PC-3 (cell line): ENCODE data around the gene CDCA8. TPM values are rescaled to one million over a fixed set of nuclear protein-coding genes. Genes with fewer than 3 reads are reported as not detected.

ENCODE experiments used
- ATAC-seq: fragments of 200-7000 bp; cut with Tn5 transposase; 2 replicates; pipeline ENCODE4 v1.9.1; 2020; ENCODE audit warnings: mild to moderate bottlenecking, moderate library complexity
- BruUV-seq: library from RNA; stranded (reverse); fragments of 400-500 nt; replicated peaks from 2 replicates; lab custom pipeline; 2021; lab: Mats Ljungman, UMichigan
- CTCF ChIA-PET: fragments of 300-600 bp; sonication (Branson Sonifier 250); formaldehyde crosslinking; loops from one replicate; lab custom pipeline; 2022; ENCODE audit warnings: antibody characterized with exemption; lab: Charles Lee
- POLR2A ChIA-PET: fragments of 300-600 bp; sonication (Branson Sonifier 250); formaldehyde crosslinking; loops from one replicate; lab custom pipeline; 2022; ENCODE audit warnings: antibody characterized with exemption; ENCODE audit not compliant: unreplicated experiment; lab: Charles Lee
- DNase-seq: peaks from one replicate; pipeline ENCODE4 v3.0.0-alpha.2; 2015
- H2AFZ ChIP-seq: fragments of 300-600 bp; sonication (generic); 2 replicates; pipeline ENCODE4 v1.6.0; 2016; ENCODE audit warnings: antibody characterized with exemption, low read length
- H3F3A ChIP-seq: fragments of 300-600 bp; sonication (generic); one replicate; pipeline ENCODE4 v1.6.0; 2017; ENCODE audit warnings: antibody characterized with exemption, low read length, control low read depth, mild to moderate bottlenecking; ENCODE audit not compliant: unreplicated experiment
- H3K27ac ChIP-seq: fragments of 300-600 bp; sonication (generic); 2 replicates; pipeline ENCODE4 v1.5.1; 2016; ENCODE audit warnings: mild to moderate bottlenecking, low read length
- H3K27me3 ChIP-seq: fragments of 300-600 bp; sonication (generic); 2 replicates; pipeline ENCODE4 v1.6.1; 2016; ENCODE audit warnings: low read length, mixed read lengths
- H3K36me3 ChIP-seq: fragments of 300-600 bp; sonication (generic); 2 replicates; pipeline ENCODE4 v1.6.1; 2016; ENCODE audit warnings: low read depth, mixed run types, low read length, mixed read lengths
- H3K4me1 ChIP-seq: fragments of 300-600 bp; sonication (generic); 2 replicates; pipeline ENCODE4 v1.5.1; 2016; ENCODE audit warnings: low read length; ENCODE audit not compliant: insufficient read depth
- H3K4me2 ChIP-seq: fragments of 300-600 bp; sonication (generic); 2 replicates; pipeline ENCODE4 v1.6.0; 2016; ENCODE audit warnings: low read length
- H3K4me3 ChIP-seq: fragments of 300-600 bp; sonication (generic); 2 replicates; pipeline ENCODE4 v1.5.1; 2016; ENCODE audit warnings: mild to moderate bottlenecking, low read length, mixed read lengths
- H3K79me2 ChIP-seq: fragments of 300-600 bp; sonication (generic); 2 replicates; pipeline ENCODE4 v1.6.1; 2017; ENCODE audit warnings: low read length, mixed read lengths
- H3K9ac ChIP-seq: fragments of 300-600 bp; sonication (generic); 2 replicates; pipeline ENCODE4 v1.6.0; 2016; ENCODE audit warnings: mild to moderate bottlenecking, low read length
- H3K9me2 ChIP-seq: fragments of 300-600 bp; sonication (generic); replicated peaks from 2 replicates; pipeline ENCODE4 v1.6.1; 2016; ENCODE audit warnings: mixed run types, low read length, mixed read lengths
- H3K9me3 ChIP-seq: fragments of 300-600 bp; sonication (generic); 2 replicates; pipeline ENCODE4 v1.6.1; 2016; ENCODE audit warnings: low read length, mixed read lengths
- H4K20me1 ChIP-seq: fragments of 300-600 bp; sonication (generic); 2 replicates; pipeline ENCODE4 v1.6.1; 2016; ENCODE audit warnings: low read length, mixed read lengths
- CTCF ChIP-seq: fragments of 300-600 bp; sonication (generic); conservative IDR thresholded peaks from 2 replicates; pipeline ENCODE4 v1.5.1; 2017; ENCODE audit warnings: antibody characterized with exemption, low read depth, mild to moderate bottlenecking, low read length
- EZH2 ChIP-seq: fragments of 300-600 bp; sonication (generic); IDR thresholded peaks from one replicate; pipeline ENCODE4 v1.6.1; 2017; ENCODE audit warnings: antibody characterized with exemption, mild to moderate bottlenecking, low read length; ENCODE audit not compliant: unreplicated experiment
- EZH2phosphoT487 ChIP-seq: fragments of 300-600 bp; sonication (generic); IDR thresholded peaks from 2 replicates; pipeline ENCODE4 v1.6.1; 2018; ENCODE audit warnings: mild to moderate bottlenecking, antibody characterized with exemption, low read length, borderline replicate concordance
- intact Hi-C: fragments of 100-400 bp; cut with micrococcal nuclease; formaldehyde crosslinking; loops from 2 replicates; pipeline ENCODE4 v1.9.0; 2023
- total RNA-seq: library from RNA; depleted of rRNA; stranded (reverse); fragments of >200 nt; gene quantifications from 2 replicates; pipeline ENCODE4 v1.2.3, GENCODE V29; 2014; rRNA removed

CDCA8 gene
- total RNA-seq, 1 experiment from 2014 or later: 31.8 TPM

- Histone ChIP-seq H3K9me2 (no peaks in the 10 kb centered on the region), H3K9ac (no peak overlapping the region), H4K20me1 (no peaks in the 10 kb centered on the region), H3K27ac (no peak overlapping the region), H3F3A (no peaks in the 10 kb centered on the region), H3K4me2 (no peak overlapping the region), H2AFZ (no peak overlapping the region), H3K27me3 (no peaks in the 10 kb centered on the region), H3K36me3 (no peaks in the 10 kb centered on the region), H3K79me2 (no peaks in the 10 kb centered on the region), H3K4me3 (no peak overlapping the region), H3K9me3 (no peaks in the 10 kb centered on the region), H3K4me1 (peaks cover 5% of the 10 kb centered on the region; the same call in 1 of the 2 replicates)
- DNase-seq (peak; percentile 61), ATAC-seq (peak; percentile 21; the same call in 1 of the 2 replicates)
- intact Hi-C loops: no loop called here
- CTCF ChIA-PET: no interaction called here
- no peak for TF ChIP-seq EZH2
- TF ChIP-seq CTCF: no peak
- TF ChIP-seq EZH2phosphoT487: no peak
- POLR2A ChIA-PET: no interaction called here
- BruUV-seq: no TSS peak
Measured at GRCh38 chr1:37755290-37755689, 63.0 kb downstream of the CDCA8 start.

DNA sequence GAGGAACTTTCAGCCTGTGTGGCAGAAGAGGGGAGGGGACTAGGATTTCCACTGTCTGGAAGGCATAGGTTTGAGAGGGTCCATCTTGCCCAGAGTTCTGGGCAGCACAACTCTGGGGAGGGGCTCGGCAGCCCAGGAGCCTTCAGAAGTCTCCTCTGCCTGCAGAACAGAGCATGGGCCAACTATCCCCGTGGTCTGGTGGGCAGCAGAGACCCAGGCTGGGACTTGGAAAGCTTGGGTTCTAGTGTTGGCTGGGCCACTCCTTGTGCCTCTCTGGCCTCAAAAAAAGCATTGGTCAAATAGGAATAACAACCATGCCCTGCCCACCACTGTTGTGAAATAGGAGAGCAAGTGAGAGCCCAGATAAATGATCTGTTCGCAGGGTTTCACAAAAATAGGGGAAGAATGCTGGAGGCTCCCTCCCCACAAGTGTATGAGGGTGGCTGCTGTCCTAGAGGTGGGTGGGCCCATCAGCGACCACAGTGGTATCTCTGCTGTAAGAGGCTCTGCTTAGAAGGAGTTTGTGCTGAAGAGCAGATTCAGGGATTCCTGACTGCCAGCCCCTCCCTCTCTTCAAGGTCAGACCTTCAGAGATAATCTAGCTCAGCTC is 63.7 kb downstream of the CDCA8 start:
- POLR2A ChIA-PET: no interaction called here
- DNase-seq (no peak), ATAC-seq (no peak)
- Histone ChIP-seq H3K4me1 (peaks cover 5% of the 10 kb centered on the region; the same call in 1 of the 2 replicates), H3K9me2 (no peaks in the 10 kb centered on the region), H4K20me1 (no peaks in the 10 kb centered on the region), H3K9me3 (no peaks in the 10 kb centered on the region), H3K79me2 (no peaks in the 10 kb centered on the region), H2AFZ (no peak overlapping the region), H3K36me3 (no peaks in the 10 kb centered on the region), H3K9ac (no peak overlapping the region), H3K27me3 (no peaks in the 10 kb centered on the region), H3K27ac (no peak overlapping the region), H3K4me2 (no peak overlapping the region), H3F3A (no peaks in the 10 kb centered on the region), H3K4me3 (no peak overlapping the region)
- TF ChIP-seq EZH2 (no peak), EZH2phosphoT487 (no peak), CTCF (no peak)
- no TSS peak for BruUV-seq
- intact Hi-C loops: no loop called here
- CTCF ChIA-PET: no interaction called here

Other genes starting within 250 kb of the CDCA8 start
- gene ZC3H12A, start 217.9 kb upstream of the CDCA8 start, total RNA-seq: 45.3 and 65.1 TPM in 2 replicates
- 87.0 and 90.9 TPM in 2 replicates for gene MEAF6, start 177.8 kb upstream of the CDCA8 start, total RNA-seq
- 23.1 and 36.0 TPM in 2 replicates for gene SNIP1, start 138.2 kb upstream of the CDCA8 start, total RNA-seq
- not detected in 2 replicates for gene DNALI1, start 135.6 kb upstream of the CDCA8 start, total RNA-seq
- 93.4 and 110 TPM in 2 replicates for gene GNL2, start 96.6 kb upstream of the CDCA8 start, total RNA-seq
- not detected in 2 replicates for gene RSPO1, start 57.6 kb upstream of the CDCA8 start, total RNA-seq
- 1.8 and 3.5 TPM in 2 replicates for gene EPHA10, start 72.6 kb downstream of the CDCA8 start, total RNA-seq
- gene MANEAL, start 101.3 kb downstream of the CDCA8 start, total RNA-seq: 47.6 and 54.1 TPM in 2 replicates
- 70.1 and 72.5 TPM in 2 replicates for gene C1orf122, start 115.3 kb downstream of the CDCA8 start, total RNA-seq
- 41.8 and 51.9 TPM in 2 replicates for gene YRDC, start 115.7 kb downstream of the CDCA8 start, total RNA-seq
- 5.4 and 10.7 TPM in 2 replicates for gene MTF1, start 167.1 kb downstream of the CDCA8 start, total RNA-seq